T-cell (primary cell): ENCODE measurements around the gene CDK4. TPM values are rescaled to one million over a fixed set of nuclear protein-coding genes. Genes with fewer than 3 reads are reported as not detected.
A peak's percentile ranks its signal among the peaks of the same experiment; 100 is the strongest.

ENCODE experiments used
- ATAC-seq, 4 experiments: fragments of 200-7000 bp in 3 of 4; fragments of 150-1000 bp in 1 of 4; cut with Tn5 transposase; replicated peaks in 1 of 4; 1 replicate in 3 of 4; 2 replicates in 1 of 4; pipeline ENCODE4 v1.10.0; 2021; ENCODE audit warnings: moderate library complexity in 3 of 4, mild to moderate bottlenecking in 2 of 4, moderate number of reproducible peaks in 1 of 4
- CTCF ChIA-PET, 2 donors: fragments of 300-600 bp; sonication (Branson Sonifier 250); formaldehyde crosslinking; loops; one replicate each; lab custom pipeline; 2022; ENCODE audit warnings: antibody characterized with exemption in 2 of 2; lab: Charles Lee
- POLR2A ChIA-PET, 2 donors: fragments of 300-600 bp; sonication (Branson Sonifier 250); formaldehyde crosslinking; loops; one replicate each; lab custom pipeline; 2022; ENCODE audit warnings: antibody characterized with exemption in 2 of 2; lab: Charles Lee
- DNase-seq, 35 experiments: peaks; one replicate each; pipeline versions ENCODE4 v3.0.0 to v3.0.0-alpha.2; 2013 to 2023
- H3K27ac ChIP-seq: one replicate; pipeline ENCODE4 v1.5.1; 2013; ENCODE audit warnings: low read length
- H3K27me3 ChIP-seq, 2 experiments: replicated peaks in 1 of 2; 1 replicate in 1 of 2; 2 replicates in 1 of 2; pipeline versions ENCODE4 v1.6.1 to v1.7.0; 2013; ENCODE audit warnings: low read length in 1 of 2, mixed read lengths in 1 of 2; ENCODE audit not compliant: control insufficient read depth in 2 of 2, insufficient read depth in 2 of 2; ENCODE audit errors: extremely low read depth in 1 of 2
- H3K36me3 ChIP-seq, 2 donors: 1 replicate in 1 of 2; 2 replicates in 1 of 2; pipeline versions ENCODE4 v1.6.1 to v1.7.0; 2013; ENCODE audit warnings: low read length in 1 of 2; ENCODE audit not compliant: control insufficient read depth in 2 of 2, insufficient read depth in 1 of 2; ENCODE audit errors: extremely low read depth in 1 of 2
- H3K4me1 ChIP-seq, 2 experiments: 1 replicate in 1 of 2; 2 replicates in 1 of 2; pipeline versions ENCODE4 v1.6.1 to v1.7.0; 2013; ENCODE audit warnings: low read length in 2 of 2, mixed read lengths in 1 of 2; ENCODE audit not compliant: insufficient read depth in 2 of 2, control insufficient read depth in 1 of 2; ENCODE audit errors: extremely low read depth in 1 of 2
- H3K4me3 ChIP-seq, 2 donors: 1 replicate in 1 of 2; 2 replicates in 1 of 2; pipeline versions ENCODE4 v1.5.1 to v1.7.0; 2013; ENCODE audit warnings: mild to moderate bottlenecking in 2 of 2, low read length in 1 of 2, moderate library complexity in 1 of 2; ENCODE audit not compliant: control insufficient read depth in 1 of 2; ENCODE audit errors: extremely low read depth in 1 of 2
- H3K9me3 ChIP-seq: 2 replicates; pipeline ENCODE4 v1.7.0; 2013
- H3K27ac Mint-ChIP-seq, 2 donors: one replicate each; pipeline ENCODE4 v1.8.0; 2020 to 2021; ENCODE audit warnings: mild to moderate bottlenecking in 2 of 2, mixed read lengths in 2 of 2
- H3K27me3 Mint-ChIP-seq, 2 donors: one replicate each; pipeline ENCODE4 v1.8.0; 2021 to 2022; ENCODE audit warnings: mixed read lengths in 2 of 2
- H3K36me3 Mint-ChIP-seq: one replicate; pipeline ENCODE4 v1.8.0; 2021; ENCODE audit warnings: mixed read lengths
- H3K4me1 Mint-ChIP-seq, 3 donors: one replicate each; pipeline ENCODE4 v1.8.0; 2020 to 2022; ENCODE audit warnings: mixed read lengths in 3 of 3, mild to moderate bottlenecking in 1 of 3
- H3K4me3 Mint-ChIP-seq, 3 donors: one replicate each; pipeline ENCODE4 v1.8.0; 2020 to 2022; ENCODE audit warnings: mild to moderate bottlenecking in 3 of 3, mixed read lengths in 3 of 3, moderate library complexity in 3 of 3
- H3K9me3 Mint-ChIP-seq, 3 donors: one replicate each; pipeline ENCODE4 v1.8.0; 2020 to 2022; ENCODE audit warnings: mixed read lengths in 3 of 3
- WGBS: methylation state at CpG from one replicate; pipeline ENCODE4 v1.1.5; 2013; ENCODE audit warnings: missing lambda C conversion rate; ENCODE audit not compliant: insufficient coverage; 5-methylcytosine and 5-hydroxymethylcytosine counted together
- total RNA-seq, 35 experiments: library from RNA in 6 of 35; stranded (reverse) in 6 of 35; fragments of 120-200 nt in 1 of 35; gene quantifications; one replicate each; pipeline versions ENCODE4 v1.2.1 to v1.2.4 and lab custom pipeline; 2013 to 2026

The CDK4 gene
- total RNA-seq, 5 donors from 2014 or later (not counting 1 experiment from before 2014, with no cell fraction given), result 24.1 to 53.9 (median 46.2) TPM

GRCh38 chr12:57753756-57754337 is 1.7 kb upstream of the CDK4 start:
- peaks cover 19% of the 10 kb centered on the region for H3K36me3 Mint-ChIP-seq
- H3K36me3 ChIP-seq, result peaks cover 10 to 28% of the 10 kb centered on the region in 2 donors
- ATAC-seq (no peak), DNase-seq (peak in 1 of 35 experiments; percentile 25)
- no peaks in the 10 kb centered on the region for H3K27me3 Mint-ChIP-seq
- ChIA-PET CTCF (interaction anchor here in 1 of 2 donors (0.6 to 1.1 kb wide), 2 partner anchors 9 to 18 kb away, joined by 3 read pairs; partner anchors contain the start of genes EEF1AKMT3, METTL1 and TSPAN31), POLR2A (interaction anchor here (0.6 to 1.0 kb wide), 2 partner anchors 9 to 28 kb away, joined by 3 read pairs; partner anchors contain the start of gene TSPAN31 (in 1 of the 2))
- H3K27ac ChIP-seq, result peak overlapping the region; percentile 80
- H3K9me3 Mint-ChIP-seq, result no peaks in the 10 kb centered on the region
- no peaks in the 10 kb centered on the region for H3K27me3 ChIP-seq
- H3K4me1 Mint-ChIP-seq, result peaks cover 60 to 66% (median 62%) of the 10 kb centered on the region in 3 donors
- H3K27ac Mint-ChIP-seq, result peak overlapping the region; percentile 93 to 99
- H3K4me1 ChIP-seq, result peaks cover 34 to 59% of the 10 kb centered on the region in 2 experiments
- H3K9me3 ChIP-seq, result no peaks in the 10 kb centered on the region
- peak overlapping the region; percentile 81 to 91 (median 90) for H3K4me3 Mint-ChIP-seq
- WGBS, result 50% methylated on average over 1 of the region's 1 CpG
- no peak overlapping the region for H3K4me3 ChIP-seq

GRCh38 chr12:57752668-57753000 is 524 bp upstream of the CDK4 start:
- Histone ChIP-seq H3K9me3 (no peaks in the 10 kb centered on the region), H3K4me1 (peaks cover 34 to 59% of the 10 kb centered on the region in 2 experiments), H3K4me3 (peak overlapping the region in 1 of 2 donors; percentile 7), H3K27ac (peak overlapping the region; percentile 80), H3K36me3 (peaks cover 4 to 25% of the 10 kb centered on the region in 2 donors), H3K27me3 (no peaks in the 10 kb centered on the region)
- Mint-ChIP-seq H3K36me3 (peaks cover 18% of the 10 kb centered on the region), H3K4me1 (peaks cover 55 to 59% (median 55%) of the 10 kb centered on the region in 3 donors), H3K27ac (peak overlapping the region; percentile 93 to 99), H3K4me3 (peak overlapping the region; percentile 89 to 96 (median 89)), H3K27me3 (no peaks in the 10 kb centered on the region), H3K9me3 (no peaks in the 10 kb centered on the region)
- CTCF ChIA-PET, result interaction anchor here in 1 of 2 donors (0.5 to 1.0 kb wide), 2 partner anchors 11 to 39 kb away, joined by 3 read pairs; no protein-coding TSS in a partner anchor
- DNase-seq (no peak), ATAC-seq (no peak)
- WGBS, result no CpG with 5 or more reads among the region's 5 CpGs
- POLR2A ChIA-PET, result no interaction called here

DNA sequence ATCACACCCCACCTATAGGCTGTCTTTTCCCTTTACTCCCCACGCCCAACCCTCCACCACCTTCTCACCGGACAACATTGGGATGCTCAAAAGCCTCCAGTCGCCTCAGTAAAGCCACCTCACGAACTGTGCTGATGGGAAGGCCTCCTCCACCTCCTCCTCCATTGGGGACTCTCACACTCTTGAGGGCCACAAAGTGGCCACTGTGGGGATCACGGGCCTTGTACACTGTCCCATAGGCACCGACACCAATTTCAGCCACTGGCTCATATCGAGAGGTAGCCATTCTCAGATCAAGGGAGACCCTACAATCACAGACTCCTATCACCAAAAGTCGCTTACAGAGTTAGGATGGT is 700 bp downstream of the CDK4 start:
- DNase-seq (no peak), ATAC-seq (no peak)
- peaks cover 4 to 30% of the 10 kb centered on the region in 2 donors for H3K36me3 ChIP-seq
- peak overlapping the region; percentile 70 to 82 for H3K4me3 ChIP-seq
- H3K36me3 Mint-ChIP-seq, result peaks cover 21% of the 10 kb centered on the region
- H3K9me3 Mint-ChIP-seq, result no peaks in the 10 kb centered on the region
- no peaks in the 10 kb centered on the region for H3K27me3 Mint-ChIP-seq
- H3K27ac Mint-ChIP-seq, result peak overlapping the region; percentile 93 to 99
- peak overlapping the region; percentile 89 to 96 (median 89) for H3K4me3 Mint-ChIP-seq
- H3K27ac ChIP-seq, result peak overlapping the region; percentile 72
- peaks cover 49 to 53% (median 49%) of the 10 kb centered on the region in 3 donors for H3K4me1 Mint-ChIP-seq
- CTCF ChIA-PET, result interaction anchor here in 1 of 2 donors (1.0 kb wide), 1 partner anchor 10 kb away, joined by 3 read pairs; no protein-coding TSS in a partner anchor
- POLR2A ChIA-PET, result no interaction called here
- 19% methylated on average over 8 of the region's 8 CpGs for WGBS
- H3K4me1 ChIP-seq, result peaks cover 31 to 51% of the 10 kb centered on the region in 2 experiments
- no peaks in the 10 kb centered on the region for H3K27me3 ChIP-seq
- H3K9me3 ChIP-seq, result no peaks in the 10 kb centered on the region

DNA sequence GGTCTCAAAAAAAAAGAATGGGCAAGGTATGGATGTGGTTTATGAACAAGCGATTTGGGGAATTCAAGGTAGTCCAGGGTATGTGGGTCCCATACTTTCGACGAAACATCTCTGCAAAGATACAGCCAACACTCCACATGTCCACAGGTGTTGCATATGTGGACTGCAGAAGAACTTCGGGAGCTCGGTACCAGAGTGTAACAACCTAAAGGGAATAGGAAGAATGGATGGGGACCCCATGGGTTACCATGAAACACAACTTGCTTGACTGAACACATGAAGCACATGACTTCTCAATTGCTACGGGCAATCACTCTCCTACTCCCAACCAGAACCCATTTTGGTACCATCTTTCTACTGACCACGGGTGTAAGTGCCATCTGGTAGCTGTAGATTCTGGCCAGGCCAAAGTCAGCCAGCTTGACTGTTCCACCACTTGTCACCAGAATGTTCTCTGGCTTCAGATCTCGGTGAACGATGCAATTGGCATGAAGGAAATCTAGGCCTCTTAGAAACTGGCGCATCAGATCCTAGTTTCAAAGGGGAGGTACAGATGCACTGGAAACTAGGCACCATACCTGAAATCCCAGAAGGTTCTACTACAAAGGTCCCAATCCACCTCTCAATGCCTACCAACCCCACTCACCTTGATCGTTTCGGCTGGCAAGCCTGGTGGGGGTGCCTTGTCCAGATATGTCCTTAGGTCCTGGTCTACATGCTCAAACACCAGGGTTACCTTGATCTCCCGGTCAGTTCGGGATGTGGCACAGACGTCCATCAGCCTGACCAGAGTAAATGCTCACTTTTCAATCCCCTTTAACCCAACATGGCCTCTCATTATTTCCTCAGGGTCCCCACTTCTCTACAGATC is 1.3 kb downstream of the CDK4 start:
- Histone ChIP-seq H3K4me3 (peak overlapping the region; percentile 70 to 82), H3K9me3 (no peaks in the 10 kb centered on the region), H3K4me1 (peaks cover 27 to 49% of the 10 kb centered on the region in 2 experiments), H3K27me3 (no peaks in the 10 kb centered on the region), H3K27ac (no peak overlapping the region), H3K36me3 (peaks cover 4 to 30% of the 10 kb centered on the region in 2 donors)
- DNase-seq (no peak), ATAC-seq (no peak)
- peak overlapping the region; percentile 93 to 99 for H3K27ac Mint-ChIP-seq
- no peaks in the 10 kb centered on the region for H3K27me3 Mint-ChIP-seq
- WGBS, result 82% methylated on average over 10 of the region's 15 CpGs
- H3K36me3 Mint-ChIP-seq, result peaks cover 23% of the 10 kb centered on the region
- ChIA-PET CTCF (no interaction called here), POLR2A (no interaction called here)
- H3K4me1 Mint-ChIP-seq, result peaks cover 51 to 54% (median 51%) of the 10 kb centered on the region in 3 donors
- peak overlapping the region; percentile 89 to 96 (median 89) for H3K4me3 Mint-ChIP-seq
- H3K9me3 Mint-ChIP-seq, result no peaks in the 10 kb centered on the region

DNA sequence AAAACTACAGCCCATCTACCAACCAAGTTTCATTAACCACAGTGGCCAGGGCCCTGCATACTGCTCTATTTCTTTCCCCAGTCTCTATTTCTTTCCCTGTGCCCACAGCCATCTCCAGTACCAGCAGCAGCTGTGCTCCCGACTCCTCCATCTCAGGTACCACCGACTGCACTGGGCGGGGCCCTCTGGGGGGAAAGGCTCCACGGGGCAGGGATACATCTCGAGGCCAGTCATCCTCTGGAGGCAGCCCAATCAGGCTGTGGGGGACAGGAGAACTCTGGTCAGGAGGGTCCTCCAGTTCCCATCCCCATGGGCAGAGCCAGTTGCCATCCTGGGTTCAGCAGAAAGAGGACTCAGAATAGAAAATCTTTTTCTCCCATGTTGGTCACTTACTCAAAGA is 3.0 kb downstream of the CDK4 start:
- no peaks in the 10 kb centered on the region for H3K27me3 ChIP-seq
- peaks cover 59 to 64% (median 60%) of the 10 kb centered on the region in 3 donors for H3K4me1 Mint-ChIP-seq
- POLR2A ChIA-PET, result interaction anchor here in 1 of 2 donors (0.7 kb wide), 1 partner anchor 94 kb away, joined by 4 read pairs; no protein-coding TSS in a partner anchor
- no peak overlapping the region for H3K4me3 ChIP-seq
- peak overlapping the region; percentile 19 to 44 for H3K27ac Mint-ChIP-seq
- CTCF ChIA-PET, result no interaction called here
- peaks cover 23% of the 10 kb centered on the region for H3K36me3 Mint-ChIP-seq
- ATAC-seq (no peak), DNase-seq (no peak)
- WGBS, result no CpG with 5 or more reads among the region's 5 CpGs
- peaks cover 4 to 30% of the 10 kb centered on the region in 2 donors for H3K36me3 ChIP-seq
- H3K9me3 Mint-ChIP-seq, result no peaks in the 10 kb centered on the region
- no peaks in the 10 kb centered on the region for H3K9me3 ChIP-seq
- H3K27me3 Mint-ChIP-seq, result no peaks in the 10 kb centered on the region
- H3K4me1 ChIP-seq, result peaks cover 33 to 56% of the 10 kb centered on the region in 2 experiments
- no peak overlapping the region for H3K27ac ChIP-seq
- H3K4me3 Mint-ChIP-seq, result no peak overlapping the region

DNA sequence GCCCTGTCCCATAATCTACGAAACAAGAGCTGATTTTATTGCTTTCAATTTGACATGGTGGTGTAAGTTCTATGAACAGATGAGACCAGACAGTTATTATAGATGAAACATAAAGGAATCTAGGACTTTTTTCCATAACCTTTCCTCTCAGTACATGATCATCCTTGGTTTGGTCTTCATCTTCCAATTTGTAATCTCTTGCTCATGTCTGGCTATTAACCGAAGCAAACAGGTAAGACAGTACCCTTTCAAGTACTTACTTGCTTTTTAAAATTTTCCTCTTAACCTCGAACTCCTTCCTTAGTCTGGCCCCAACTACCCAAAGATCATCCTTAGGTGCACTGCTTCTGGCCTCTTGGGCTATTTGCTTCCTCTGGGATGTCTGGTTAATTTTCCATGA is 6.1 kb downstream of the CDK4 start:
- Histone ChIP-seq H3K4me3 (peak overlapping the region in 1 of 2 donors; percentile 96), H3K27ac (peak overlapping the region; percentile 96), H3K9me3 (no peaks in the 10 kb centered on the region), H3K4me1 (peaks cover 20 to 44% of the 10 kb centered on the region in 2 experiments), H3K36me3 (peaks cover 4 to 30% of the 10 kb centered on the region in 2 donors), H3K27me3 (no peaks in the 10 kb centered on the region)
- ChIA-PET CTCF (interaction anchor here in 1 of 2 donors (1.8 kb wide), 1 partner anchor 10 kb away, joined by 11 read pairs; no protein-coding TSS in a partner anchor), POLR2A (no interaction called here)
- Mint-ChIP-seq H3K27ac (peak overlapping the region; percentile 96 to 98), H3K9me3 (no peaks in the 10 kb centered on the region), H3K27me3 (no peaks in the 10 kb centered on the region), H3K4me3 (peak overlapping the region; percentile 93 to 97 (median 94)), H3K36me3 (peaks cover 23% of the 10 kb centered on the region), H3K4me1 (peaks cover 48 to 55% (median 49%) of the 10 kb centered on the region in 3 donors)
- no peak for ATAC-seq
- no CpG with 5 or more reads among the region's 3 CpGs for WGBS
- DNase-seq, result no peak
